OCI-LY7 (cell line): ENCODE data around the gene BLACAT1.
"Not testable (repeated sequence)": the region's sequence is repeated elsewhere in the genome, so short reads cannot be mapped to it uniquely, and the experiment has no call there.

ENCODE experiments used
- CTCF ChIP-seq: fragments of 200-600 bp; sonication (generic); conservative IDR thresholded peaks from 2 replicates; pipeline ENCODE4 v1.5.1; 2014; ENCODE audit warnings: mild to moderate bottlenecking, antibody characterized with exemption, low read length, moderate library complexity, mixed read lengths
- EZH2phosphoT487 ChIP-seq: fragments of 200-600 bp; sonication (generic); IDR thresholded peaks from 2 replicates; pipeline ENCODE4 v1.6.1; 2018; ENCODE audit warnings: low read depth, borderline replicate concordance, mild to moderate bottlenecking, mixed run types, antibody characterized with exemption, low read length, moderate library complexity, mixed read lengths

GRCh38 chr1:205478985-205479384 lies 23.1 kb upstream of the BLACAT1 start:
- not testable (repeated sequence) for TF ChIP-seq CTCF, EZH2phosphoT487
